HepG2 (cell line): Measurements from ENCODE around the gene MON1A. TPM values are rescaled to one million over a fixed set of nuclear protein-coding genes. Genes with fewer than 3 reads are reported as not detected.

Source experiments
- DMAP1 ChIP-seq: IDR thresholded peaks from 2 replicates; pipeline ENCODE4 v1.6.1; 2016
- ERF ChIP-seq: IDR thresholded peaks from 2 replicates; pipeline ENCODE4 v1.6.1; 2018; ENCODE audit warnings: missing biosample characterization, missing genetic modification reagents
- ESRRA ChIP-seq: sonication (generic); formaldehyde crosslinking; IDR thresholded peaks from 2 replicates; pipeline ENCODE4 v1.5.1; 2020; ENCODE audit warnings: mild to moderate bottlenecking, low read depth, missing genetic modification reagents
- FOXP1 ChIP-seq, 2 experiments: fragments of 450-650 bp in 1 of 2; IDR thresholded peaks; 2 replicates each; pipeline ENCODE4 v1.6.1; 2017 to 2018; ENCODE audit warnings: antibody characterized with exemption in 1 of 2
- HNRNPL ChIP-seq: fragments of 200-400 bp; formaldehyde crosslinking; IDR thresholded peaks from 2 replicates; pipeline ENCODE4 v1.6.1; 2017; ENCODE audit warnings: mild to moderate bottlenecking, low read depth, low read length
- HNRNPUL1 ChIP-seq: fragments of 200-400 bp; formaldehyde crosslinking; IDR thresholded peaks from 2 replicates; pipeline ENCODE4 v1.6.1; 2017; ENCODE audit warnings: low read depth, mild to moderate bottlenecking, low read length, moderate library complexity
- MAFK ChIP-seq, 2 experiments: IDR thresholded peaks in 1 of 2; conservative IDR thresholded peaks in 1 of 2; 2 replicates each; pipeline ENCODE4 v1.6.1; 2011; ENCODE audit warnings: improper control_type of control experiment in 2 of 2, low read length in 2 of 2
- MAX ChIP-seq: IDR thresholded peaks from 2 replicates; pipeline ENCODE4 v1.6.1; 2012; ENCODE audit warnings: inconsistent platforms
- RFX1 ChIP-seq: fragments of 450-650 bp; IDR thresholded peaks from 2 replicates; pipeline ENCODE4 v1.6.1; 2017
- SATB2 ChIP-seq: sonication (generic); formaldehyde crosslinking; IDR thresholded peaks from 2 replicates; pipeline ENCODE4 v1.5.0; 2020; ENCODE audit warnings: missing genetic modification reagents
- SP140L ChIP-seq: sonication (generic); formaldehyde crosslinking; IDR thresholded peaks from 2 replicates; pipeline ENCODE4 v1.4.0; 2020; ENCODE audit warnings: missing genetic modification reagents, borderline replicate concordance
- ZBTB34 ChIP-seq: sonication (generic); formaldehyde crosslinking; IDR thresholded peaks from 2 replicates; pipeline ENCODE4 v1.8.0; 2022; ENCODE audit warnings: mild to moderate bottlenecking, missing genetic modification reagents
- ZFYVE20 ChIP-seq: sonication (generic); formaldehyde crosslinking; IDR thresholded peaks from 2 replicates; pipeline ENCODE4 v1.8.0; 2023; ENCODE audit warnings: low read depth, mild to moderate bottlenecking, moderate library complexity, missing genetic modification reagents, borderline replicate concordance
- ZNF124 ChIP-seq: sonication (generic); formaldehyde crosslinking; IDR thresholded peaks from 2 replicates; pipeline ENCODE4 v1.4.0; 2020; ENCODE audit warnings: missing genetic modification reagents
- ZNF234 ChIP-seq: sonication (generic); formaldehyde crosslinking; conservative IDR thresholded peaks from 2 replicates; pipeline ENCODE4 v1.5.1; 2020; ENCODE audit warnings: mild to moderate bottlenecking, missing genetic modification reagents
- ZNF251 ChIP-seq: sonication (generic); formaldehyde crosslinking; IDR thresholded peaks from 2 replicates; pipeline ENCODE4 v1.9.0; 2021; ENCODE audit warnings: mild to moderate bottlenecking, missing genetic modification reagents
- ZNF274 ChIP-seq: sonication (generic); formaldehyde crosslinking; IDR thresholded peaks from 2 replicates; pipeline ENCODE4 v1.5.1; 2020; ENCODE audit warnings: mild to moderate bottlenecking, missing genetic modification reagents
- ZNF557 ChIP-seq: sonication (generic); formaldehyde crosslinking; IDR thresholded peaks from 2 replicates; pipeline ENCODE4 v1.4.0; 2020; ENCODE audit warnings: missing genetic modification reagents
- ZNF580 ChIP-seq: IDR thresholded peaks from 2 replicates; pipeline ENCODE4 v1.6.1; 2016; ENCODE audit warnings: low read depth, borderline replicate concordance
- ZNF652 ChIP-seq: IDR thresholded peaks from 2 replicates; pipeline ENCODE4 v1.6.1; 2016; ENCODE audit warnings: low read depth, borderline replicate concordance
- polyA plus RNA-seq, 8 experiments: library from polyadenylated mRNA; depleted of rRNA in 3 of 8; stranded (reverse) in 7 of 8; unstranded in 1 of 8; fragments of >200 nt; fragmentation: Illumina TruSeq in 4 of 8; extraction: Trizol in 4 of 8; gene quantifications; 2 replicates each; pipeline versions ENCODE4 v1.2.1 to v1.2.3, GENCODE V29; 2011 to 2016; ENCODE audit warnings: low read depth in 4 of 8, missing spikeins in 1 of 8, mixed read lengths in 1 of 8; ENCODE audit not compliant: insufficient read depth in 1 of 8
- total RNA-seq, 5 experiments: library from RNA; depleted of rRNA; stranded (reverse); fragments of >200 nt; fragmentation: Illumina TruSeq; extraction: Trizol; gene quantifications; 2 replicates each; pipeline ENCODE4 v1.2.3, GENCODE V29; 2016; ENCODE audit warnings: low read depth in 1 of 5
- TF ChIP-seq, protein P1 (sequence below): sonication (generic); formaldehyde crosslinking; IDR thresholded peaks from 2 replicates; pipeline ENCODE4 v1.4.0; 2020; ENCODE audit warnings: missing genetic modification reagents
- TF ChIP-seq, protein P2 (sequence below): sonication (generic); formaldehyde crosslinking; IDR thresholded peaks from 2 replicates; pipeline ENCODE4 v1.4.0; 2020; ENCODE audit warnings: missing genetic modification reagents, borderline replicate concordance

The MON1A gene
- total and polyA plus RNA-seq, 2 of the 13 experiments (the other 11 are each of a cell fraction or from before 2014, with no cell fraction given), result 4.6 to 9.0 TPM

GRCh38 chr3:49873623-49874022, 56.0 kb downstream of the MON1A start (continued):
- TF ChIP-seq ZBTB34 (CRISPR knock-in tag) (no peak), MAX (peak; percentile 56), SATB2 (CRISPR knock-in tag) (no peak), ESRRA (no peak), ZNF274 (CRISPR knock-in tag) (no peak), ZFYVE20 (no peak), ZNF124 (CRISPR knock-in tag) (peak; percentile 76; the same call in 1 of the 2 replicates), ZNF652 (no peak), FOXP1 (IDR thresholded peaks at IDR 0.05) (no peak), FOXP1 (CRISPR knock-in tag; IDR thresholded peaks at IDR 0.05) (no peak), ERF (no peak; the same call in 1 of the 2 replicates), ZNF251 (no peak), ZNF557 (CRISPR knock-in tag) (no peak), ZNF234 (CRISPR knock-in tag) (no peak), ZNF580 (CRISPR knock-in tag) (peak; percentile 59; the same call in 1 of the 2 replicates), HNRNPUL1 (no peak), HNRNPL (peak; percentile 79; the same call in 1 of the 2 replicates), MAFK (conservative IDR thresholded peaks at IDR 0.05 in 1 of 2, IDR thresholded peaks at IDR 0.05 in 1 of 2; ENCODE audit: low read length in 2 of 2) (no peak), RFX1 (no peak), SP140L (CRISPR knock-in tag) (no peak), DMAP1 (CRISPR knock-in tag) (peak; percentile 79)
- TF ChIP-seq, protein P1, sequence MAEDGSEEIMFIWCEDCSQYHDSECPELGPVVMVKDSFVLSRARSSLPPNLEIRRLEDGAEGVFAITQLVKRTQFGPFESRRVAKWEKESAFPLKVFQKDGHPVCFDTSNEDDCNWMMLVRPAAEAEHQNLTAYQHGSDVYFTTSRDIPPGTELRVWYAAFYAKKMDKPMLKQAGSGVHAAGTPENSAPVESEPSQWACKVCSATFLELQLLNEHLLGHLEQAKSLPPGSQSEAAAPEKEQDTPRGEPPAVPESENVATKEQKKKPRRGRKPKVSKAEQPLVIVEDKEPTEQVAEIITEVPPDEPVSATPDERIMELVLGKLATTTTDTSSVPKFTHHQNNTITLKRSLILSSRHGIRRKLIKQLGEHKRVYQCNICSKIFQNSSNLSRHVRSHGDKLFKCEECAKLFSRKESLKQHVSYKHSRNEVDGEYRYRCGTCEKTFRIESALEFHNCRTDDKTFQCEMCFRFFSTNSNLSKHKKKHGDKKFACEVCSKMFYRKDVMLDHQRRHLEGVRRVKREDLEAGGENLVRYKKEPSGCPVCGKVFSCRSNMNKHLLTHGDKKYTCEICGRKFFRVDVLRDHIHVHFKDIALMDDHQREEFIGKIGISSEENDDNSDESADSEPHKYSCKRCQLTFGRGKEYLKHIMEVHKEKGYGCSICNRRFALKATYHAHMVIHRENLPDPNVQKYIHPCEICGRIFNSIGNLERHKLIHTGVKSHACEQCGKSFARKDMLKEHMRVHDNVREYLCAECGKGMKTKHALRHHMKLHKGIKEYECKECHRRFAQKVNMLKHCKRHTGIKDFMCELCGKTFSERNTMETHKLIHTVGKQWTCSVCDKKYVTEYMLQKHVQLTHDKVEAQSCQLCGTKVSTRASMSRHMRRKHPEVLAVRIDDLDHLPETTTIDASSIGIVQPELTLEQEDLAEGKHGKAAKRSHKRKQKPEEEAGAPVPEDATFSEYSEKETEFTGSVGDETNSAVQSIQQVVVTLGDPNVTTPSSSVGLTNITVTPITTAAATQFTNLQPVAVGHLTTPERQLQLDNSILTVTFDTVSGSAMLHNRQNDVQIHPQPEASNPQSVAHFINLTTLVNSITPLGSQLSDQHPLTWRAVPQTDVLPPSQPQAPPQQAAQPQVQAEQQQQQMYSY, result no peak
- TF ChIP-seq, protein P2, sequence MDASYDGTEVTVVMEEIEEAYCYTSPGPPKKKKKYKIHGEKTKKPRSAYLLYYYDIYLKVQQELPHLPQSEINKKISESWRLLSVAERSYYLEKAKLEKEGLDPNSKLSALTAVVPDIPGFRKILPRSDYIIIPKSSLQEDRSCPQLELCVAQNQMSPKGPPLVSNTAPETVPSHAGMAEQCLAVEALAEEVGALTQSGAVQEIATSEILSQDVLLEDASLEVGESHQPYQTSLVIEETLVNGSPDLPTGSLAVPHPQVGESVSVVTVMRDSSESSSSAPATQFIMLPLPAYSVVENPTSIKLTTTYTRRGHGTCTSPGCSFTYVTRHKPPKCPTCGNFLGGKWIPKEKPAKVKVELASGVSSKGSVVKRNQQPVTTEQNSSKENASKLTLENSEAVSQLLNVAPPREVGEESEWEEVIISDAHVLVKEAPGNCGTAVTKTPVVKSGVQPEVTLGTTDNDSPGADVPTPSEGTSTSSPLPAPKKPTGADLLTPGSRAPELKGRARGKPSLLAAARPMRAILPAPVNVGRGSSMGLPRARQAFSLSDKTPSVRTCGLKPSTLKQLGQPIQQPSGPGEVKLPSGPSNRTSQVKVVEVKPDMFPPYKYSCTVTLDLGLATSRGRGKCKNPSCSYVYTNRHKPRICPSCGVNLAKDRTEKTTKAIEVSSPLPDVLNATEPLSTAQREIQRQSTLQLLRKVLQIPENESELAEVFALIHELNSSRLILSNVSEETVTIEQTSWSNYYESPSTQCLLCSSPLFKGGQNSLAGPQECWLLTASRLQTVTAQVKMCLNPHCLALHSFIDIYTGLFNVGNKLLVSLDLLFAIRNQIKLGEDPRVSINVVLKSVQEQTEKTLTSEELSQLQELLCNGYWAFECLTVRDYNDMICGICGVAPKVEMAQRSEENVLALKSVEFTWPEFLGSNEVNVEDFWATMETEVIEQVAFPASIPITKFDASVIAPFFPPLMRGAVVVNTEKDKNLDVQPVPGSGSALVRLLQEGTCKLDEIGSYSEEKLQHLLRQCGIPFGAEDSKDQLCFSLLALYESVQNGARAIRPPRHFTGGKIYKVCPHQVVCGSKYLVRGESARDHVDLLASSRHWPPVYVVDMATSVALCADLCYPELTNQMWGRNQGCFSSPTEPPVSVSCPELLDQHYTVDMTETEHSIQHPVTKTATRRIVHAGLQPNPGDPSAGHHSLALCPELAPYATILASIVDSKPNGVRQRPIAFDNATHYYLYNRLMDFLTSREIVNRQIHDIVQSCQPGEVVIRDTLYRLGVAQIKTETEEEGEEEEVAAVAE (CRISPR knock-in tag), result 0 out of 2 replicates have a peak, but pooled peaks have one; percentile 27
